Measurements from ENCODE around the gene DKC1. TPM values are rescaled to one million over a fixed set of nuclear protein-coding genes. Genes with fewer than 3 reads are reported as not detected.

DKC1 gene
- total RNA-seq, 1 experiment from 2014 or later: 179 TPM

GRCh38 chrX:154784149-154784995 lies 21.7 kb downstream of the DKC1 start:
- Histone ChIP-seq H3K4me3 (ENCODE audit: low read depth in 2 of 2, low read length in 2 of 2) (no peak overlapping the region), H3K9me3 (ENCODE audit: control insufficient read depth, insufficient read depth, low read depth, low read length) (no peaks in the 10 kb centered on the region), H3K27me3 (ENCODE audit: control insufficient read depth, insufficient read depth, low read length) (no peaks in the 10 kb centered on the region), H3K4me1 (ENCODE audit: control insufficient read depth, insufficient read depth, low read length) (peaks cover 1% of the 10 kb centered on the region; the same call in 1 of the 2 replicates), H3K27ac (ENCODE audit: low read length) (no peak overlapping the region), H3K36me3 (ENCODE audit: control insufficient read depth, insufficient read depth, low read length) (no peaks in the 10 kb centered on the region)
- CTCF ChIA-PET: no interaction called here
- in situ Hi-C loops (cut with HindIII; ENCODE audit: low pct_unique_long_range_greater_than_20kb, low sequenced_read_pairs) (no loop called here), intact Hi-C loops (cut with micrococcal nuclease; ENCODE audit: unreplicated experiment) (no loop called here)
- no peak for ATAC-seq
- no peak for DNase-seq (ENCODE audit: low read depth, low spot score)
- TF ChIP-seq, protein P1, sequence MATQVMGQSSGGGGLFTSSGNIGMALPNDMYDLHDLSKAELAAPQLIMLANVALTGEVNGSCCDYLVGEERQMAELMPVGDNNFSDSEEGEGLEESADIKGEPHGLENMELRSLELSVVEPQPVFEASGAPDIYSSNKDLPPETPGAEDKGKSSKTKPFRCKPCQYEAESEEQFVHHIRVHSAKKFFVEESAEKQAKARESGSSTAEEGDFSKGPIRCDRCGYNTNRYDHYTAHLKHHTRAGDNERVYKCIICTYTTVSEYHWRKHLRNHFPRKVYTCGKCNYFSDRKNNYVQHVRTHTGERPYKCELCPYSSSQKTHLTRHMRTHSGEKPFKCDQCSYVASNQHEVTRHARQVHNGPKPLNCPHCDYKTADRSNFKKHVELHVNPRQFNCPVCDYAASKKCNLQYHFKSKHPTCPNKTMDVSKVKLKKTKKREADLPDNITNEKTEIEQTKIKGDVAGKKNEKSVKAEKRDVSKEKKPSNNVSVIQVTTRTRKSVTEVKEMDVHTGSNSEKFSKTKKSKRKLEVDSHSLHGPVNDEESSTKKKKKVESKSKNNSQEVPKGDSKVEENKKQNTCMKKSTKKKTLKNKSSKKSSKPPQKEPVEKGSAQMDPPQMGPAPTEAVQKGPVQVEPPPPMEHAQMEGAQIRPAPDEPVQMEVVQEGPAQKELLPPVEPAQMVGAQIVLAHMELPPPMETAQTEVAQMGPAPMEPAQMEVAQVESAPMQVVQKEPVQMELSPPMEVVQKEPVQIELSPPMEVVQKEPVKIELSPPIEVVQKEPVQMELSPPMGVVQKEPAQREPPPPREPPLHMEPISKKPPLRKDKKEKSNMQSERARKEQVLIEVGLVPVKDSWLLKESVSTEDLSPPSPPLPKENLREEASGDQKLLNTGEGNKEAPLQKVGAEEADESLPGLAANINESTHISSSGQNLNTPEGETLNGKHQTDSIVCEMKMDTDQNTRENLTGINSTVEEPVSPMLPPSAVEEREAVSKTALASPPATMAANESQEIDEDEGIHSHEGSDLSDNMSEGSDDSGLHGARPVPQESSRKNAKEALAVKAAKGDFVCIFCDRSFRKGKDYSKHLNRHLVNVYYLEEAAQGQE (IDR thresholded peaks at IDR 0.05; ENCODE audit: insufficient read depth in 1 of 2, low read depth in 2 of 2, low read length in 1 of 2): no peak
- TF ChIP-seq POLR2AphosphoS5 (IDR thresholded peaks at IDR 0.05; ENCODE audit: low read depth, low read length) (no peak), SIN3A (IDR thresholded peaks at IDR 0.05; ENCODE audit: borderline replicate concordance, insufficient read depth, low read depth, low read length) (no peak), TCF7L2 (IDR thresholded peaks at IDR 0.05; ENCODE audit: low read depth, low read length) (no peak)
- TF ChIP-seq, protein P2, sequence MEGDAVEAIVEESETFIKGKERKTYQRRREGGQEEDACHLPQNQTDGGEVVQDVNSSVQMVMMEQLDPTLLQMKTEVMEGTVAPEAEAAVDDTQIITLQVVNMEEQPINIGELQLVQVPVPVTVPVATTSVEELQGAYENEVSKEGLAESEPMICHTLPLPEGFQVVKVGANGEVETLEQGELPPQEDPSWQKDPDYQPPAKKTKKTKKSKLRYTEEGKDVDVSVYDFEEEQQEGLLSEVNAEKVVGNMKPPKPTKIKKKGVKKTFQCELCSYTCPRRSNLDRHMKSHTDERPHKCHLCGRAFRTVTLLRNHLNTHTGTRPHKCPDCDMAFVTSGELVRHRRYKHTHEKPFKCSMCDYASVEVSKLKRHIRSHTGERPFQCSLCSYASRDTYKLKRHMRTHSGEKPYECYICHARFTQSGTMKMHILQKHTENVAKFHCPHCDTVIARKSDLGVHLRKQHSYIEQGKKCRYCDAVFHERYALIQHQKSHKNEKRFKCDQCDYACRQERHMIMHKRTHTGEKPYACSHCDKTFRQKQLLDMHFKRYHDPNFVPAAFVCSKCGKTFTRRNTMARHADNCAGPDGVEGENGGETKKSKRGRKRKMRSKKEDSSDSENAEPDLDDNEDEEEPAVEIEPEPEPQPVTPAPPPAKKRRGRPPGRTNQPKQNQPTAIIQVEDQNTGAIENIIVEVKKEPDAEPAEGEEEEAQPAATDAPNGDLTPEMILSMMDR (IDR thresholded peaks at IDR 0.05): no peak
- no TSS peak for BruUV-seq (replicated peaks)
- POLR2A ChIA-PET: interaction anchor here (0.6 kb wide), 1 partner anchor 8 kb away, joined by 3 read pairs; no protein-coding TSS in a partner anchor

DNA sequence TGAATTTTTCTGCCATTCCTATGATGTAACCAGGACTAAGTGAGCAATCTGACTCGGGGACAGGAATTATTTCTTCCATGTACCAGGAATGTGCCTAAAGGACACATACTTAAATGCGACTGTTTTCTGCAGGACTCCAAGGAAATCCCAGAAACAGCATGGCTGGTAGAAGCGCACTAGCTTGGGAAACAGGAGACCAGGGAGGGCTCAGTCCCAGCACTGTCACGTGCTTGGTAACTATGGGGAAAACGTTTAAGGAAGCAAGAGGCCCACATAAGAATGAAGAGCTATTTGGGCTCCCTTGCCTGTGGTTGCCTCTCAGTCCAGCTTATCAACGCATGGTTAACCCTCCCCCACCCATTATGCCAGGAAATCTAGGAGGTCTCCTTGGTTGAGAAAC lies 23.1 kb downstream of the DKC1 start:
- intact Hi-C loops (cut with micrococcal nuclease; ENCODE audit: unreplicated experiment) (no loop called here), in situ Hi-C loops (cut with HindIII; ENCODE audit: low pct_unique_long_range_greater_than_20kb, low sequenced_read_pairs) (no loop called here)
- ATAC-seq (no peak), DNase-seq (ENCODE audit: low read depth, low spot score) (no peak)
- H3K27me3 ChIP-seq (ENCODE audit: control insufficient read depth, insufficient read depth, low read length): no peaks in the 10 kb centered on the region
- H3K4me1 ChIP-seq (ENCODE audit: control insufficient read depth, insufficient read depth, low read length): no peaks in the 10 kb centered on the region
- H3K4me3 ChIP-seq (ENCODE audit: low read depth in 2 of 2, low read length in 2 of 2): no peak overlapping the region
- no peak overlapping the region for H3K27ac ChIP-seq (ENCODE audit: low read length)
- H3K9me3 ChIP-seq (ENCODE audit: control insufficient read depth, insufficient read depth, low read depth, low read length): no peaks in the 10 kb centered on the region
- BruUV-seq (replicated peaks): no TSS peak
- no peak for TF ChIP-seq SIN3A (IDR thresholded peaks at IDR 0.05; ENCODE audit: borderline replicate concordance, insufficient read depth, low read depth, low read length)
- TF ChIP-seq, protein P1 (IDR thresholded peaks at IDR 0.05; ENCODE audit: insufficient read depth in 1 of 2, low read depth in 2 of 2, low read length in 1 of 2): no peak
- no peak for TF ChIP-seq TCF7L2 (IDR thresholded peaks at IDR 0.05; ENCODE audit: low read depth, low read length)
- TF ChIP-seq, protein P2 (IDR thresholded peaks at IDR 0.05): no peak
- no peak for TF ChIP-seq POLR2AphosphoS5 (IDR thresholded peaks at IDR 0.05; ENCODE audit: low read depth, low read length)
- no peaks in the 10 kb centered on the region for H3K36me3 ChIP-seq (ENCODE audit: control insufficient read depth, insufficient read depth, low read length)
- ChIA-PET POLR2A (no interaction called here), CTCF (no interaction called here)

Data from Panc1 (cell line).